Measurements from ENCODE around the gene OTP. TPM values are rescaled to one million over a fixed set of nuclear protein-coding genes. Genes with fewer than 3 reads are reported as not detected.

OTP gene
- total RNA-seq, 2 donors from 2014 or later = not detected

DNA sequence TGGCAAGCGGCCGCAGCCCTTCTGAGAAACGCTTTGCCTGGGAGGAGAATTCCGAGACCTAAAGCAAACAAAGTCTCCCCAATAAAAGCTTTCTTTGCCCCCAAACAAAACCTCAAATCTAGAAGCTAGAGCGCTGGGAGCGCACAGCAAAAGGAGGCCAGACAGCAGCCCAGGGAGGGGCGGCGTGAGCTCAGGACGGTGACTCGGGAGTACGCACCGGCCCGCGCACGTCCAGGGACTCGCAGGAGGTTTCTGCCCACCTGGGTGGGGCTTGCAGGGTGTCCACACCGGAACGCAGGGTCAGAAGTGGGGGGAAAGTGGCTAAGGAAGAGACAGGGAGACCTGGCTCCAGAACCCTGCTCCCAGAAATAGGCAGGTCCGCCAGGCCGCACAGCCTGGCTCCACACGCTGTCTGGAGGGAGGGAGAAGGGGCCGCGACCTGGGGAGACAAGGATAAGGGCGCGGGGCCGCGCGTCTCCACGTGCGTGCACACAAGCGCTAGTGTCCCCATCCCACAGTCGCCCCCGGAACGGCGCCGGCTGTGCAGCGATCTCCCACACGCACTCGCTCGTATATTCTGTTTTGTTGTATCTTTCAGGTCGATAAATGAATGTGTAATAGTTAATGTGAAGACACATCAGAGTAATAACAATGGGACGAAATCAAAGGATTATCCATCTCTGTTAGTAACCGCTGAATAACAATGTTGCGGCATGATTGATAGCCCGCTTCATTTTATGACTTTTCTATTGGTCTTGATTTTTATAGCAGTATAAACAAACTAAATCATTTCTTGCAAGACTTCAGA lies 2.3 kb upstream of the OTP start:
- Histone ChIP-seq H3K27me3 (replicated peaks; ENCODE audit: insufficient read depth) (peaks cover 71% of the 10 kb centered on the region), H3K4me1 (replicated peaks) (no peaks in the 10 kb centered on the region), H3K27ac (no peak overlapping the region), H3K36me3 (no peaks in the 10 kb centered on the region), H3K9me3 (no peaks in the 10 kb centered on the region), H3K4me3 (no peak overlapping the region)
- DNase-seq (ENCODE audit: low spot score) = no peak
- intact Hi-C loops (cut with DNase I) = loop anchor here (10.0 kb wide), 1 partner anchor 134 kb away; the partner anchor contains the start of gene TBCA
- TF ChIP-seq, protein P1, sequence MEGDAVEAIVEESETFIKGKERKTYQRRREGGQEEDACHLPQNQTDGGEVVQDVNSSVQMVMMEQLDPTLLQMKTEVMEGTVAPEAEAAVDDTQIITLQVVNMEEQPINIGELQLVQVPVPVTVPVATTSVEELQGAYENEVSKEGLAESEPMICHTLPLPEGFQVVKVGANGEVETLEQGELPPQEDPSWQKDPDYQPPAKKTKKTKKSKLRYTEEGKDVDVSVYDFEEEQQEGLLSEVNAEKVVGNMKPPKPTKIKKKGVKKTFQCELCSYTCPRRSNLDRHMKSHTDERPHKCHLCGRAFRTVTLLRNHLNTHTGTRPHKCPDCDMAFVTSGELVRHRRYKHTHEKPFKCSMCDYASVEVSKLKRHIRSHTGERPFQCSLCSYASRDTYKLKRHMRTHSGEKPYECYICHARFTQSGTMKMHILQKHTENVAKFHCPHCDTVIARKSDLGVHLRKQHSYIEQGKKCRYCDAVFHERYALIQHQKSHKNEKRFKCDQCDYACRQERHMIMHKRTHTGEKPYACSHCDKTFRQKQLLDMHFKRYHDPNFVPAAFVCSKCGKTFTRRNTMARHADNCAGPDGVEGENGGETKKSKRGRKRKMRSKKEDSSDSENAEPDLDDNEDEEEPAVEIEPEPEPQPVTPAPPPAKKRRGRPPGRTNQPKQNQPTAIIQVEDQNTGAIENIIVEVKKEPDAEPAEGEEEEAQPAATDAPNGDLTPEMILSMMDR (IDR thresholded peaks at IDR 0.05) = no peak
- no peak for TF ChIP-seq POLR2AphosphoS5 (IDR thresholded peaks at IDR 0.05)
- TF ChIP-seq POLR2A (IDR thresholded peaks at IDR 0.05) = no peak
- 3% methylated on average over 35 of the region's 45 CpGs for WGBS

DNA sequence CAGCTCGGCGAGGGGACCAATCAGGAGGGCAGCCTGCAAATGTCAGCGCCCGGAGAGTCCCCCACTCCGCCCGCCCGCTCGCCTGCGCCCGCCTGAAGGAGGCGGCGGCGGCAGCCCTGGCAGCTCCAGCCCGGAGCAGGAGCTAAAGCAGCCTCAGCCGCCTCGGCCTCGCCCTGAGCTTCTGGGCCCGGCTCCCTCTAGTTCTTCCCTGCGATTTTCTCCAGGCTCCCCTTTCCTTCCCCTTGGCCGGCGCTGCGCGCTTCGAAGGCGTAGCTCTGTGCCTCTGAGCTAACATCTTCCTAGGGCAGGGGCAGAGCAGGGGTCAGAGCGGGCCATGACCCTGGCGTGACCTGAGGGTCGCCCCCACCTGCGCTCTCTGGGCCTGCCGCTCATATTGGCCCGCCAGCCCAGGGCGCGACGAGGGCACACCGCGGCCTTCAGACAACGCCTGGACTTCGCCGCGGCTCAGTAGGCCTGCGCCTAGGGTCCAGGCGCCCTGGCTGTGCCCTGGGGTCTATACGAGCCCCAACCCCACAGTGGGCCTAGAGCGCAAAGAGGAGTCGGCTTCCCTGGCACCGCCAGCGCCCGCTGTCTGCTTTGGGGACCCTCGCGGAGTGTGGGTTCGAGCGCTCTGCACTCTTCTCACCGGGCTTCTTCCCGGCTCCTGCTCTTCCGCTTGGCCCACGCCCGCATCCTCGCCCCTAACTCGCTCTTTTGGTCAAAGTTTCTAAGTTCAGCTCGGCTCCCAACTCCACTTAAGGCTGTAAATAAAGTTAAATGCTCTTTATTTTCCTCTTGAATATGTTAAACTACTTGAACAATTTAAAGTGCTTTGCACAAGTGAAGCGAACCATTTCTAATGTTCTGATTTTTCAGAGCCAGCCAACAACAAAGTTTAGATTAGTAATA lies 504 bp upstream of the OTP start:
- H3K27me3 ChIP-seq (replicated peaks; ENCODE audit: insufficient read depth) = peaks cover 68% of the 10 kb centered on the region
- WGBS = 10% methylated on average over 61 of the region's 61 CpGs
- no peak overlapping the region for H3K4me3 ChIP-seq
- no peaks in the 10 kb centered on the region for H3K36me3 ChIP-seq
- intact Hi-C loops (cut with DNase I) = no loop called here
- no peaks in the 10 kb centered on the region for H3K9me3 ChIP-seq
- TF ChIP-seq POLR2AphosphoS5 (IDR thresholded peaks at IDR 0.05) (no peak), POLR2A (IDR thresholded peaks at IDR 0.05) (no peak)
- no peaks in the 10 kb centered on the region for H3K4me1 ChIP-seq (replicated peaks)
- H3K27ac ChIP-seq = no peak overlapping the region
- DNase-seq (ENCODE audit: low spot score) = no peak

DNA sequence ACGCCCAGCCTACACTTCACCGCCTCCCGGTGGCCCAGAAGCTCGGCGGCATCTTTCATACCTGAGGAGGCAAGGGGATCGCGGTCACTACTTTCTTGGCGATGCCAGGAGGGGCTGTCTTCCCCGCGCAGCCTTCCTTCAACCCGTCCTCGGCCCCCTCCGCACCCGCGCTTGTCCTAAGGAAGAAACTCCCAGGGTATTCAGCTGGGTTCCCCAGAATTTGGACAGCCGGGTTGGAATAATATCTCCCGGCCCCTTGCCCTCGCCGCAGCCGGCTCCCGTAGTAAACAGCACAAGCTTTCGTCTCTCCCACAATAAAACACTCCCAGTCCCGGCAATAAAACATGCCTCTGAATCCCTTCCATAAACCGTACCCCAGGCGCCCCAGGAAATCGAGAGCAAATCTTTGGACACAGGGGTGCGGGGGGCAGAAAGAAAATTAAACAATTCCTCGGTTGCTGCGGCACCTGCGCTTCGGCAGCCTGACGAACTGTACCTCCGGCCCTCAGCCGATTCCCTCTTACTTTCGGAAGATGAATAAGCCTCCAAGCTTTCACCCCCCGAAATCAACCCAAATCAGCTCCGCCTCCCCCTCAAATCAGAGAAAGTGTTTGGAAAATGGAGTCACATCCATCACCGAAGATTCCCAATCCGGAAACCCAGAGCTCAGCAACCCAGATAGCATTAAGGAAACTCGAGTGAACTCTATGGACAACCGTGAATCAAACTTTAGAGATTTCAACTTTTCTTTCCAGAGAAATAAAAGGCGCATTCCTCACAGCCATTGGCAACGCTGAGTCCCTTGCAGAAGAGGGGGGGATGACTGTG lies 1.1 kb downstream of the OTP start:
- intact Hi-C loops (cut with DNase I) = no loop called here
- 7% methylated on average over 40 of the region's 43 CpGs for WGBS
- TF ChIP-seq POLR2A (IDR thresholded peaks at IDR 0.05) = no peak
- TF ChIP-seq, protein P1 (IDR thresholded peaks at IDR 0.05) = no peak
- TF ChIP-seq POLR2AphosphoS5 (IDR thresholded peaks at IDR 0.05) = no peak
- no peaks in the 10 kb centered on the region for H3K36me3 ChIP-seq
- H3K4me3 ChIP-seq = no peak overlapping the region
- no peaks in the 10 kb centered on the region for H3K4me1 ChIP-seq (replicated peaks)
- H3K27ac ChIP-seq = no peak overlapping the region
- H3K27me3 ChIP-seq (replicated peaks; ENCODE audit: insufficient read depth) = peaks cover 57% of the 10 kb centered on the region
- no peaks in the 10 kb centered on the region for H3K9me3 ChIP-seq
- no peak for DNase-seq (ENCODE audit: low spot score)

DNA sequence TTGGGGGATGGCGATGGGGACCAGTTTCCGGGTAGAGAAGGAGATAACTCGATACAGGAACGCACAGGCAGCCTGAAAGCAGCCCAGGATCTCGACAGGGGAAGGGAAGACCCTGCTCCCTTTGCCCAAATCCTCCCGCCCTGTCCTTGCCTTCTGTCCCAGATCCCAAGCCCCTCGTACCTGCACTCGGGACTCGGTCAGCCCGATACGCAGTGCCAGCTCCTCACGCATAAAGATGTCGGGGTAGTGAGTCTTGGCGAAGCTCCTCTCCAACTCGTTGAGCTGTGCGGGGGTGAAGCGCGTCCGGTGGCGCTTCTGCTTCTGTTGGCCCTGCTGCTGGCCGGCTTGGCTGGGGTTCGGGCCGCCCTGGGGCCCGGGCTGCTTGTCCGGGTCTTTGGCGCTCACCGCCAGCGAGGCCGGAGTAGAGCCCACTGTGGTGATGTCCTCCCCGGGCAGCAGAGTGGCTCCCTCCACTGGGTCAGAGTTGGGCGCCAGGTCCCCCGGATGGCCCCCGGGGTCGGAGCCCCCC lies 1.8 kb downstream of the OTP start:
- WGBS = 2% methylated on average over 19 of the region's 34 CpGs
- intact Hi-C loops (cut with DNase I) = no loop called here
- no peak for TF ChIP-seq POLR2A (IDR thresholded peaks at IDR 0.05)
- TF ChIP-seq, protein P1 (IDR thresholded peaks at IDR 0.05) = no peak
- no peak for TF ChIP-seq POLR2AphosphoS5 (IDR thresholded peaks at IDR 0.05)
- DNase-seq (ENCODE audit: low spot score) = no peak
- Histone ChIP-seq H3K4me1 (replicated peaks) (no peaks in the 10 kb centered on the region), H3K36me3 (no peaks in the 10 kb centered on the region), H3K9me3 (no peaks in the 10 kb centered on the region), H3K27me3 (replicated peaks; ENCODE audit: insufficient read depth) (peaks cover 54% of the 10 kb centered on the region), H3K27ac (no peak overlapping the region), H3K4me3 (no peak overlapping the region)

Measured in prostate gland (tissue), 2 donors.